Stomach (tissue), 4 donors: ENCODE data around the gene ELOB.

ENCODE experiments used
- EP300 ChIP-seq: sonication (generic); formaldehyde crosslinking; IDR thresholded peaks from one replicate; pipeline ENCODE4 v1.6.1; 2017; ENCODE audit warnings: antibody characterized with exemption
- POLR2A ChIP-seq, 4 donors: fragments of 450-650 bp; IDR thresholded peaks; one replicate each; pipeline ENCODE4 v1.6.1; 2016; ENCODE audit warnings: antibody characterized with exemption in 4 of 4, control low read depth in 2 of 4, mild to moderate bottlenecking in 1 of 4, moderate library complexity in 1 of 4
- TF ChIP-seq, protein P1 (sequence below), 7 experiments: fragments of 450-650 bp in 4 of 7; fragments of 200-600 bp in 3 of 7; sonication (generic) in 3 of 7; IDR thresholded peaks; one replicate each; pipeline ENCODE4 v1.5.1; 2016 to 2019; ENCODE audit warnings: antibody characterized with exemption in 7 of 7, control low read depth in 2 of 7, mild to moderate bottlenecking in 1 of 7

DNA sequence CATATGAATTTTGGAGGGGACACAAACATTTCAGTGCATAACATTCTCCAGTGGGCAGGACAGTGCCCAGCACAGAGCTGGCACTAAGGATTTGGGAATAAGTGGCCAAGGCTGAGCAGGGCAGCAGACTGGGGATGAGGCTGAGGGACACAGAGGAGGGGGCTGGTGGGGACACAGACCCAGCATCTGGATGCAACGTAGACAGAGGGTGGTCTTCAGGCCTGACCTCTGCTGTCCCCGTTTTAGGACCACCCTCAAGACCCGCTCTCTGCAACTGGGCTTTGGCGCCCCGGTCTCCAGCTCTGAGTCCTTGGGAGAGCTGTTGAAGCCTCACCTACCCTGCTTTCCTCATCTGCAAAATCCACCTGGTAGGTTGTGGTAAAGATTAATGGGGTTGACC lies 13.6 kb upstream of the ELOB start:
- TF ChIP-seq, protein P1, sequence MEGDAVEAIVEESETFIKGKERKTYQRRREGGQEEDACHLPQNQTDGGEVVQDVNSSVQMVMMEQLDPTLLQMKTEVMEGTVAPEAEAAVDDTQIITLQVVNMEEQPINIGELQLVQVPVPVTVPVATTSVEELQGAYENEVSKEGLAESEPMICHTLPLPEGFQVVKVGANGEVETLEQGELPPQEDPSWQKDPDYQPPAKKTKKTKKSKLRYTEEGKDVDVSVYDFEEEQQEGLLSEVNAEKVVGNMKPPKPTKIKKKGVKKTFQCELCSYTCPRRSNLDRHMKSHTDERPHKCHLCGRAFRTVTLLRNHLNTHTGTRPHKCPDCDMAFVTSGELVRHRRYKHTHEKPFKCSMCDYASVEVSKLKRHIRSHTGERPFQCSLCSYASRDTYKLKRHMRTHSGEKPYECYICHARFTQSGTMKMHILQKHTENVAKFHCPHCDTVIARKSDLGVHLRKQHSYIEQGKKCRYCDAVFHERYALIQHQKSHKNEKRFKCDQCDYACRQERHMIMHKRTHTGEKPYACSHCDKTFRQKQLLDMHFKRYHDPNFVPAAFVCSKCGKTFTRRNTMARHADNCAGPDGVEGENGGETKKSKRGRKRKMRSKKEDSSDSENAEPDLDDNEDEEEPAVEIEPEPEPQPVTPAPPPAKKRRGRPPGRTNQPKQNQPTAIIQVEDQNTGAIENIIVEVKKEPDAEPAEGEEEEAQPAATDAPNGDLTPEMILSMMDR (IDR thresholded peaks at IDR 0.05), result no peak
- TF ChIP-seq POLR2A (IDR thresholded peaks at IDR 0.05) (no peak), EP300 (no peak)
